WI38 (cell line): Measurements from ENCODE around the gene CLDN2.
"Not testable (repeated sequence)": the region's sequence is repeated elsewhere in the genome, so short reads cannot be mapped to it uniquely, and the experiment has no call there.

Source experiments
- H3K4me3 ChIP-seq: 2 replicates; pipeline ENCODE4 v1.5.1; 2011; ENCODE audit warnings: low read depth, mild to moderate bottlenecking, control low read depth, low read length
- TF ChIP-seq, protein P1 (sequence below): IDR thresholded peaks from 2 replicates; pipeline ENCODE4 v1.5.1; 2012; ENCODE audit warnings: low read depth, mild to moderate bottlenecking, control low read depth, low read length

CLDN2 gene

DNA sequence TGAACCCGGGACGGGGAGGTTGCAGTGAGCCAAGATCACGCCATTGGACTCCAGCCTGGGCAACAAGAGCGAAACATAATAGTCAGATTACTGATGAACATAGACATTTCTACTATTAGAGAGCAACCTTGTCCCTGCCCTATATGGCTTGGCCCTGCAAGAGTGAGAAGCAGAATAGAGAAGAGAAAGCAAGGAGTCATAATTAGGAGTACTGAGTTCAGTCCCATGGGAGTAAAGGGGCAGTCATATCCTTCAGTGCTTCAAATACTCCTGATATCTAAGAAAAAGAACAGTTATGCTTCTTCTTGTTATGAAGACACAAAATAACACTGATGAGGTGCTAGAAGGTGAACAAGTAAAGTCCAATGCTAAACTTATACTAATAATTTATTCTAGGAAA lies 33.8 kb downstream of the CLDN2 start:
- H3K4me3 ChIP-seq, result no peak overlapping the region
- TF ChIP-seq, protein P1, sequence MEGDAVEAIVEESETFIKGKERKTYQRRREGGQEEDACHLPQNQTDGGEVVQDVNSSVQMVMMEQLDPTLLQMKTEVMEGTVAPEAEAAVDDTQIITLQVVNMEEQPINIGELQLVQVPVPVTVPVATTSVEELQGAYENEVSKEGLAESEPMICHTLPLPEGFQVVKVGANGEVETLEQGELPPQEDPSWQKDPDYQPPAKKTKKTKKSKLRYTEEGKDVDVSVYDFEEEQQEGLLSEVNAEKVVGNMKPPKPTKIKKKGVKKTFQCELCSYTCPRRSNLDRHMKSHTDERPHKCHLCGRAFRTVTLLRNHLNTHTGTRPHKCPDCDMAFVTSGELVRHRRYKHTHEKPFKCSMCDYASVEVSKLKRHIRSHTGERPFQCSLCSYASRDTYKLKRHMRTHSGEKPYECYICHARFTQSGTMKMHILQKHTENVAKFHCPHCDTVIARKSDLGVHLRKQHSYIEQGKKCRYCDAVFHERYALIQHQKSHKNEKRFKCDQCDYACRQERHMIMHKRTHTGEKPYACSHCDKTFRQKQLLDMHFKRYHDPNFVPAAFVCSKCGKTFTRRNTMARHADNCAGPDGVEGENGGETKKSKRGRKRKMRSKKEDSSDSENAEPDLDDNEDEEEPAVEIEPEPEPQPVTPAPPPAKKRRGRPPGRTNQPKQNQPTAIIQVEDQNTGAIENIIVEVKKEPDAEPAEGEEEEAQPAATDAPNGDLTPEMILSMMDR, result no peak

DNA sequence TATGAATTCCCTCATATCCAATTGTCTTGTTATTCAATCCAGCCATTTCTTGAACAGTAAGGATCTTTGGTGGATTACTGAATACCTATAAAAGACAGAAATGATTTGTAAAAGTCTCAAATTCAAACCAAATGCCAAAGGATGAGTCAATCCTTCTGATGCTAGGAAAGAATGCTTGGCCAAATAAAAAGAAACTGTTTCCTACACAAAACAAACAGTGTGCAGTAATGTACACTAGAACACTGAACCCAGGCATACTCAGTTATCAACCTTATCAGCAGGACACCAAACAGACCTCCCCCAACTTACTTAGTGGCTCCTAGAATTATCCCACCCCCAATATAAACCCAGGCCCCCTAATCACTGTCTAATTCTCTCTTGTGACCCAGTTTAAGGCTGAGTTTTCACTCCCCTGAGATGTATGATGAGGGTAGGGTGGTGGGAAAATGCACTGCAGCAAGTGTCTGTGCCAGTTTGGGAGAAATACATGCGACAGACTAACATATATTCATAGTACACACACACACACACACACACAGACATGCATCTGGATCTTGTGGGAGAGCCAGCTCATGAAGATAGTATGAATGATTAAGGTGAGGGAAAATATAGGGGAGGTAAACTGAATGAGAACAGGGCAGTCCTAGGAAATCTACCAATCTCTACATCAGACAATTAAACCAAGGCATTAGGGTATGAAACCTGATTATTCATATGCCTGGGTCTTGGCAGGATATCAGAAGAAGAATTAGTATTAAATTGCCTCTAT lies 35.0 kb downstream of the CLDN2 start:
- H3K4me3 ChIP-seq, result no peak overlapping the region
- TF ChIP-seq, protein P1, result no peak

DNA sequence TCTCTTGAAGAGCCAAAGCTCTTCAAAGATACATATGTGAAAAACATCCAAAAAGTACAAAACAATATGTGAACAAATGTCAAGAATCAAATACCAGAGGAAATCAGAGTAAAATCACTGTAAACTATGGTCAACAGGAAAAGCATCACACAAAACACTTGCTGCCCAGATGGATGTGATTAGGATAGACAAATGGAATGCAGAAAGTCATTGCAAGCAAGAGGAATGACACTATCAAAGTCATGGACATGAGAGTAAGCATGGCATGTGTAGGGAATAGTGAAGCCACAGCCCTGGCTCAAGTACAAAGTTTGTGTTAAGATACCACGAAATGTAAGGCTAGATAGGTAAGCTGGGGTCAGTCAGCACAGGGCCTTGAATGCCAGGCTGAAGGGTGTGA lies 37.7 kb downstream of the CLDN2 start:
- TF ChIP-seq, protein P1, result no peak
- H3K4me3 ChIP-seq, result no peak overlapping the region

DNA sequence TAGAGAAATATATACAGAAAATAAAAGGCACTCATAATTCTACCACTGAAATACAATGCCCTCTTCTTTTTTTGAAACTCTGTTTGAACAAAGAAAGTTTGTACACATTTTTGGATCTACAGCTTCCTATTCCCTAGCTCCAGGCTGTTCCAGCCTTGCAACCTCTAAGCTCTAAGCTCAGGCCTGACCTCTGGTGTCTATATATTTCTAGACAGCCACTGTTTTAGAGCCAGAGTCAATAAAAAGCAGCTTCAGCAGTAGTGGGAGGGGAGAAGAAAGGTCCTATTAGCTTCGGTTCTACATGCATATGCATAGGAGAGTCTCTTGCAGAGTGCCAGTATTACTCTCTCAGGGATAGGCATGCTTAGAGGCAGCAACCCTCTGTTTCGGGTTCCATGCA lies 39.7 kb downstream of the CLDN2 start:
- no peak overlapping the region for H3K4me3 ChIP-seq
- TF ChIP-seq, protein P1, result no peak

DNA sequence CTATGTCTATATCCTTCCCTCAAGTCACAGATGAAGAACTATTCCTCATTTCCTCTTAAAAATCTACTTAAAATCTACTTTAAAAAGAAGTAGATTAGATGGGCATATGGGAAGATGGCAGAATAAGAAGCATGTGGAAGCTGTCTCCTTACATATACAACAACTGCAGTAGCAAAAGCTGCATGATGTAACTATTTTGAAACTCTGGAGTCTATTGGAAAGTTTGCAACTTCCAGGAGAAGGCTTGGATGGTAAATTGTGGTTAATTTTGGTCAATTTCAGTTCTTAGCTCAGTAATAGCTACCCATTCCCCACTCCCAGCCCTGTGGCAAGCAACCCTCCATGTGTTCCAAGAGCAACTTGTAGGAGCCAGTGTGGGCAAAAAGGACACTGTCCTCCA lies 42.9 kb downstream of the CLDN2 start:
- H3K4me3 ChIP-seq, result no peak overlapping the region
- TF ChIP-seq, protein P1, result no peak

DNA sequence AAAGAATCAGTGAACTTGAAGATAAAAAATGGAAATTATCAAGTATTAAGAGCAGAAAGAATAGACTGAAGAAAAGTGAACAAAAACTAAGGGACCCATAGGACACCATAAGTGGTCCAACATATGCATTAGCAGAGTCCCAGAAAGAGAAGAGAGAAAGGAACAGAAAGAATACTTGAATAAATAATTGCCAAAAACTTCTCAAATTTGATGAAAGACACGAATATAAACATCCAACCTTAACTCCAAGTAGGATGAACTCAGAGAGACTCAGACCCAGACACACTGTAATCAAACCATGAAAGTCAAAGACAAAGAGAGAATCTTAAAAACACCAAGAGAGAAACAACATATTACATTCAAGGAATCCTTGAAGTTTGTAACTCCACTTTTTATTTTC lies 44.1 kb downstream of the CLDN2 start:
- TF ChIP-seq, protein P1, result no peak
- no peak overlapping the region for H3K4me3 ChIP-seq

DNA sequence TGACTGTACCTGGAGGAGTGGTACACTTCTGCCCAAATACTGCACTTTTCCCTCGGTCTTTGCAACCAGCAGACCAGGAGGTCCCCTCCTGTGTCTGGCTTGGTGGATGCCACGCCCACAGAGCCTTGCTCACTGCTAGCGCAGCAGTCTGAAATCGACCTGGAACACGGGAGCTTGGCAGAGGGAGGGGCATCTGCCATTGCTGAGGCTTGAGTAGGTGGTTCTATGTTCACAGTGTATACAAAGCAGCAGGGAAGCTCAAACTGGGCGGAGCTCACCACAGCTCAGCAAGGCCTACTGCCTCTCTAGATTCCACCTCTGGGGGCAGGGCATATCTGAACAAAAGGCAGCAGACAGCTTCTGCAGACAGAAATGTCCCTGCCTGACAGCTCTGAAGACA lies 46.3 kb downstream of the CLDN2 start:
- not testable (repeated sequence) for H3K4me3 ChIP-seq

DNA sequence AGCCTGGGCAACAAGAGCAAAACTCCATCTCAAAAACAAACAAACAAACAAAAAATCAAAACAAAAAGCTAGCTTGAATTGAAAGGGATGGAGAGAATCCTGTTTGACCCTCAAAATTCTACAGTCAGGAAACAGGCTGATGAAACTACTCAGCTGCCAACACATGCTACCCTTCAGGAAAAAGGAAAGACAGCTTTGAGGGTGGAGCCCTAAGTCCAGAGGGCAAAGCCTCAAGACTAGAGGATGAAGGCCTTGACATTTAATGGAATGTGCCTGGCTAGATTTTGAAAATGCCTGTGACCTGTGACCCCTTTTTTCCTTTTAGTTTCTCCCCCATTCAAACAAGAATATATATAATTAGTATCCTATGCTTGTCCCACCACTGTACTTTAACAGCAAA lies 52.7 kb downstream of the CLDN2 start:
- TF ChIP-seq, protein P1, result no peak
- H3K4me3 ChIP-seq, result no peak overlapping the region
